HEK293 (cell line): Measurements from ENCODE around the gene NUDT8.

Experiments used
- CTCF ChIA-PET: fragments of 350-600 bp; formaldehyde crosslinking; extraction: SDS; loops from one replicate; lab custom pipeline; 2021; ENCODE audit warnings: antibody characterized with exemption; lab: Yijun Ruan, JAX
- POLR2A ChIA-PET: fragments of 300-600 bp; formaldehyde crosslinking; extraction: SDS; loops from one replicate; lab custom pipeline; 2020; ENCODE audit warnings: antibody characterized with exemption, inconsistent platforms; lab: Yijun Ruan, JAX
- H3K27ac ChIP-seq: fragments of 200-500 bp; sonication (Bioruptor generic); 2 replicates; pipeline ENCODE4 v1.5.1; 2014; ENCODE audit warnings: low read depth, low read length, control low read depth, inconsistent platforms; ENCODE audit errors: extremely low read depth
- H3K36me3 ChIP-seq, 2 experiments: fragments of 200-500 bp in 1 of 2; sonication (Bioruptor generic) in 1 of 2; 1 replicate in 1 of 2; 2 replicates in 1 of 2; pipeline ENCODE4 v1.5.1; 2014 to 2017; ENCODE audit warnings: inconsistent platforms in 2 of 2, low read length in 2 of 2; ENCODE audit not compliant: control insufficient read depth in 2 of 2, insufficient read depth in 1 of 2
- H3K4me1 ChIP-seq: fragments of 200-500 bp; sonication (Bioruptor generic); 2 replicates; pipeline ENCODE4 v1.5.1; 2014; ENCODE audit warnings: mild to moderate bottlenecking, low read length, inconsistent platforms; ENCODE audit not compliant: control insufficient read depth, insufficient read depth
- H3K4me3 ChIP-seq: 2 replicates; pipeline ENCODE4 v1.5.1; 2011; ENCODE audit warnings: low read depth, mild to moderate bottlenecking, control low read depth, low read length, moderate library complexity
- H3K9me3 ChIP-seq: fragments of 200-500 bp; sonication (Bioruptor generic); 2 replicates; pipeline ENCODE4 v1.5.1; 2014; ENCODE audit warnings: low read depth, low read length, inconsistent platforms; ENCODE audit not compliant: control insufficient read depth, insufficient read depth
- EGR2 ChIP-seq: fragments of 450-650 bp; formaldehyde crosslinking; IDR thresholded peaks from 2 replicates; pipeline ENCODE4 v1.5.1; 2016; ENCODE audit warnings: low read depth, missing biosample characterization, missing genetic modification characterization
- KLF1 ChIP-seq: fragments of 450-650 bp; formaldehyde crosslinking; IDR thresholded peaks from 2 replicates; pipeline ENCODE4 v1.5.1; 2016; ENCODE audit warnings: missing biosample characterization, missing genetic modification characterization
- MEIS1 ChIP-seq: sonication (generic); formaldehyde crosslinking; IDR thresholded peaks from 2 replicates; pipeline ENCODE4 v1.8.1; 2022; ENCODE audit warnings: missing genetic modification reagents, mild to moderate bottlenecking, borderline replicate concordance
- REPIN1 ChIP-seq: fragments of 450-650 bp; formaldehyde crosslinking; IDR thresholded peaks from 2 replicates; pipeline ENCODE4 v1.5.1; 2017; ENCODE audit warnings: missing biosample characterization, missing genetic modification characterization, low read depth
- SCRT2 ChIP-seq: fragments of 450-650 bp; formaldehyde crosslinking; IDR thresholded peaks from 2 replicates; pipeline ENCODE4 v1.5.1; 2016; ENCODE audit warnings: missing biosample characterization, missing genetic modification characterization
- SETDB1 ChIP-seq: IDR thresholded peaks from one replicate; pipeline ENCODE4 v1.6.1; 2017; ENCODE audit warnings: mild to moderate bottlenecking, low read length, moderate library complexity, mixed read lengths; ENCODE audit not compliant: insufficient read length
- SP2 ChIP-seq: fragments of 450-650 bp; formaldehyde crosslinking; IDR thresholded peaks from 2 replicates; pipeline ENCODE4 v1.5.1; 2016; ENCODE audit warnings: missing biosample characterization, missing genetic modification characterization
- TCF7L2 ChIP-seq: IDR thresholded peaks from 2 replicates; pipeline ENCODE4 v1.6.1; 2011; ENCODE audit warnings: low read depth, mild to moderate bottlenecking, inconsistent platforms, low read length, moderate library complexity, borderline replicate concordance
- TRIM28 ChIP-seq: IDR thresholded peaks from 2 replicates; pipeline ENCODE4 v1.6.1; 2011; ENCODE audit warnings: low read length, control low read depth, borderline replicate concordance
- YY1 ChIP-seq: fragments of 450-650 bp; formaldehyde crosslinking; IDR thresholded peaks from 2 replicates; pipeline ENCODE4 v1.5.1; 2018; ENCODE audit warnings: missing biosample characterization, missing genetic modification characterization
- ZNF175 ChIP-seq: fragments of 450-650 bp; formaldehyde crosslinking; IDR thresholded peaks from 2 replicates; pipeline ENCODE4 v1.5.1; 2016; ENCODE audit warnings: missing biosample characterization, missing genetic modification characterization
- ZNF350 ChIP-seq: fragments of 450-650 bp; formaldehyde crosslinking; IDR thresholded peaks from 2 replicates; pipeline ENCODE4 v1.5.0; 2017; ENCODE audit warnings: missing biosample characterization, mild to moderate bottlenecking, missing genetic modification characterization
- ZNF354C ChIP-seq: fragments of 450-650 bp; formaldehyde crosslinking; IDR thresholded peaks from 2 replicates; pipeline ENCODE4 v1.5.1; 2016; ENCODE audit warnings: missing biosample characterization, missing genetic modification characterization, low read depth, borderline replicate concordance
- ZNF501 ChIP-seq: fragments of 450-650 bp; formaldehyde crosslinking; IDR thresholded peaks from 2 replicates; pipeline ENCODE4 v1.5.1; 2016; ENCODE audit warnings: missing biosample characterization, missing genetic modification characterization
- ZNF510 ChIP-seq: fragments of 450-650 bp; formaldehyde crosslinking; IDR thresholded peaks from 2 replicates; pipeline ENCODE4 v1.5.1; 2018; ENCODE audit warnings: mild to moderate bottlenecking, missing genetic modification characterization, missing biosample characterization; ENCODE audit not compliant: insufficient replicate concordance
- ZNF549 ChIP-seq: fragments of 450-650 bp; IDR thresholded peaks from 2 replicates; pipeline ENCODE4 v1.5.1; 2018; ENCODE audit warnings: missing biosample characterization, missing genetic modification characterization, mild to moderate bottlenecking, inconsistent platforms, moderate library complexity
- ZNF558 ChIP-seq: fragments of 450-650 bp; formaldehyde crosslinking; IDR thresholded peaks from 2 replicates; pipeline ENCODE4 v1.5.1; 2016; ENCODE audit warnings: missing biosample characterization, missing genetic modification characterization
- ZNF76 ChIP-seq: fragments of 450-650 bp; formaldehyde crosslinking; IDR thresholded peaks from 2 replicates; pipeline ENCODE4; 2016; ENCODE audit warnings: low read depth, missing biosample characterization, missing genetic modification characterization, borderline replicate concordance
- TF ChIP-seq, protein P1 (sequence below): fragments of 450-650 bp; formaldehyde crosslinking; IDR thresholded peaks from 2 replicates; pipeline ENCODE4 v1.5.1; 2016; ENCODE audit warnings: missing biosample characterization, missing genetic modification characterization
- TF ChIP-seq, protein P2 (sequence below): fragments of 450-650 bp; formaldehyde crosslinking; IDR thresholded peaks from 2 replicates; pipeline ENCODE4 v1.5.1; 2016; ENCODE audit warnings: missing biosample characterization, missing genetic modification characterization
- TF ChIP-seq, protein P3 (sequence below): fragments of 450-650 bp; formaldehyde crosslinking; IDR thresholded peaks from 2 replicates; pipeline ENCODE4 v1.5.1; 2016; ENCODE audit warnings: missing biosample characterization, missing genetic modification characterization
- TF ChIP-seq, protein P4 (sequence below): fragments of 450-650 bp; formaldehyde crosslinking; IDR thresholded peaks from 2 replicates; pipeline ENCODE4 v1.5.1; 2016; ENCODE audit warnings: missing biosample characterization, missing genetic modification characterization, low read depth
- TF ChIP-seq, protein P5 (sequence below): fragments of 450-650 bp; formaldehyde crosslinking; IDR thresholded peaks from 2 replicates; pipeline ENCODE4 v1.5.1; 2016; ENCODE audit warnings: missing biosample characterization, missing genetic modification characterization

NUDT8 gene

DNA sequence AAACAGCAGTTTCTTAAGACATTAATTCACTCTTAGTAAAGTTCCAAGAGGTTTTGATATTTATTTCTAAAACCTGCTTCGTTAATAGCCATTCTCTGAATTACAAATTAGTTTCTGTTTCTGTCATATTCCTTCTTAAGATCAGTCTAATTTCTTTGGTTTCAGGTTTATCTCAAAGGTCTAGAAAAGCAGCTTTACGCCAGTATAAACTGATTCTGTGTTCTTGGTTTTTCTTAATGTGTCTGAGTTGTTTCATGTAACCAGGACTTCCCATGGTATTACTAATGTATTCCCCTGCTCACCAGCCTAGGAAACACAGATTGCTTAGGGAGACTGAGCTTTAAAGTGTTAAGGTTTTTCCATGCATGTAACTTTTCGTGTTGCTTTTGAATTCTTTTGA is 27.6 kb upstream of the NUDT8 start (continued):
- TF ChIP-seq ZNF501 (tag by site-specific recombination), result no peak
- TF ChIP-seq TCF7L2, result no peak
- TF ChIP-seq SP2, result no peak
- TF ChIP-seq ZNF175 (tag by site-specific recombination), result no peak
- TF ChIP-seq, protein P1, sequence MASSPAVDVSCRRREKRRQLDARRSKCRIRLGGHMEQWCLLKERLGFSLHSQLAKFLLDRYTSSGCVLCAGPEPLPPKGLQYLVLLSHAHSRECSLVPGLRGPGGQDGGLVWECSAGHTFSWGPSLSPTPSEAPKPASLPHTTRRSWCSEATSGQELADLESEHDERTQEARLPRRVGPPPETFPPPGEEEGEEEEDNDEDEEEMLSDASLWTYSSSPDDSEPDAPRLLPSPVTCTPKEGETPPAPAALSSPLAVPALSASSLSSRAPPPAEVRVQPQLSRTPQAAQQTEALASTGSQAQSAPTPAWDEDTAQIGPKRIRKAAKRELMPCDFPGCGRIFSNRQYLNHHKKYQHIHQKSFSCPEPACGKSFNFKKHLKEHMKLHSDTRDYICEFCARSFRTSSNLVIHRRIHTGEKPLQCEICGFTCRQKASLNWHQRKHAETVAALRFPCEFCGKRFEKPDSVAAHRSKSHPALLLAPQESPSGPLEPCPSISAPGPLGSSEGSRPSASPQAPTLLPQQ (tag by site-specific recombination), result no peak
- no peak for TF ChIP-seq KLF1 (tag by site-specific recombination)
- TF ChIP-seq, protein P2, sequence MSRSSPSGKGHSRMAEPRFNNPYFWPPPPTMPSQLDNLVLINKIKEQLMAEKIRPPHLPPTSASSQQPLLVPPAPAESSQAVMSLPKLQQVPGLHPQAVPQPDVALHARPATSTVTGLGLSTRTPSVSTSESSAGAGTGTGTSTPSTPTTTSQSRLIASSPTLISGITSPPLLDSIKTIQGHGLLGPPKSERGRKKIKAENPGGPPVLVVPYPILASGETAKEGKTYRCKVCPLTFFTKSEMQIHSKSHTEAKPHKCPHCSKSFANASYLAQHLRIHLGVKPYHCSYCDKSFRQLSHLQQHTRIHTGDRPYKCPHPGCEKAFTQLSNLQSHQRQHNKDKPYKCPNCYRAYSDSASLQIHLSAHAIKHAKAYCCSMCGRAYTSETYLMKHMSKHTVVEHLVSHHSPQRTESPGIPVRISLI (tag by site-specific recombination), result no peak
- no peak for TF ChIP-seq YY1 (tag by site-specific recombination)
- no peak for TF ChIP-seq ZNF76 (tag by site-specific recombination)

DNA sequence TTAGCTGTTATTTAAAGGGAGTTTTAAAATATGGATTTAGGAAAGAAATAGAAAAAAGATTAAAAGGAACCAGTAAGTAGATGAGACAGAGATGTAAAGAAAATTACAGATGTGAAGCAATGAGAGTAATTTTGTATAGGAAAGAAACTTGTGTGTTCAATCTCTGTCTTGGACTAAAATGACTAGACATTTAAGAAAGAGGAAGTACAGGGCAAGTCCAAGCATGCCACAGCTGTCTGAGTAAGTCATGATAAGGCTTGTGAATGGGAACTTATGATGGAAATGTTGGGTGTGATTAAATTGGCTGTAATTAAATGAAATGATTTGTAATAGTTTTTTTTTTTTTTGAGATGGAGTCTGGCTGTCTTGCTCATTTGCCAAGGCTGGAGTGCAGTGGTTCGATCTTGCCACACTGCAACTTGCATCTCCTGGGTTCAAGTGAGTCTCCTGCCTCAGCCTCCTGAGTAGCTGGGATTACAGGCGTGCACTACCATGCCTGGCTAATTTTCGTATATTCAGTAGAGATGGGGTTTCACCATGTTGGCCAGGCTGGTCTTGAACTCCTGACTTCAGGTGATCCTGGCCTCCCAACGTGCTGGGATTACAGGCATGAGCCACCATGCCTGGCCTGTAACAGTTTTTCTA is 26.7 kb upstream of the NUDT8 start:
- Histone ChIP-seq H3K9me3 (no peaks in the 10 kb centered on the region), H3K4me1 (no peaks in the 10 kb centered on the region), H3K27ac (no peak overlapping the region), H3K4me3 (no peak overlapping the region), H3K36me3 (no peaks in the 10 kb centered on the region)
- CTCF ChIA-PET, result interaction anchor here (0.6 to 1.3 kb wide), 7 partner anchors 9 to 413 kb away, joined by 3 read pairs; no protein-coding TSS in a partner anchor
- peak; percentile 96 for TF ChIP-seq TRIM28
- no peak for TF ChIP-seq ZNF354C (tag by site-specific recombination)
- TF ChIP-seq, protein P3, sequence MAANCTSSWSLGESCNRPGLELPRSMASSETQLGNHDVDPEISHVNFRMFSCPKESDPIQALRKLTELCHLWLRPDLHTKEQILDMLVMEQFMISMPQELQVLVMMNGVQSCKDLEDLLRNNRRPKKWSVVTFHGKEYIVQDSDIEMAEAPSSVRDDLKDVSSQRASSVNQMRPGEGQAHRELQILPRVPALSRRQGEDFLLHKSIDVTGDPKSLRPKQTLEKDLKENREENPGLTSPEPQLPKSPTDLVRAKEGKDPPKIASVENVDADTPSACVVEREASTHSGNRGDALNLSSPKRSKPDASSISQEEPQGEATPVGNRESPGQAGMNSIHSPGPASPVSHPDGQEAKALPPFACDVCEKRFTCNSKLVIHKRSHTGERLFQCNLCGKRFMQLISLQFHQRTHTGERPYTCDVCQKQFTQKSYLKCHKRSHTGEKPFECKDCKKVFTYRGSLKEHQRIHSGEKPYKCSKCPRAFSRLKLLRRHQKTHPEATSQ (tag by site-specific recombination), result no peak
- peak; percentile 63; the same call in 1 of the 2 replicates for TF ChIP-seq ZNF549 (tag by site-specific recombination)
- no peak for TF ChIP-seq EGR2
- peak; percentile 98 for TF ChIP-seq SETDB1
- TF ChIP-seq ZNF350 (tag by site-specific recombination), result no peak
- TF ChIP-seq, protein P4, sequence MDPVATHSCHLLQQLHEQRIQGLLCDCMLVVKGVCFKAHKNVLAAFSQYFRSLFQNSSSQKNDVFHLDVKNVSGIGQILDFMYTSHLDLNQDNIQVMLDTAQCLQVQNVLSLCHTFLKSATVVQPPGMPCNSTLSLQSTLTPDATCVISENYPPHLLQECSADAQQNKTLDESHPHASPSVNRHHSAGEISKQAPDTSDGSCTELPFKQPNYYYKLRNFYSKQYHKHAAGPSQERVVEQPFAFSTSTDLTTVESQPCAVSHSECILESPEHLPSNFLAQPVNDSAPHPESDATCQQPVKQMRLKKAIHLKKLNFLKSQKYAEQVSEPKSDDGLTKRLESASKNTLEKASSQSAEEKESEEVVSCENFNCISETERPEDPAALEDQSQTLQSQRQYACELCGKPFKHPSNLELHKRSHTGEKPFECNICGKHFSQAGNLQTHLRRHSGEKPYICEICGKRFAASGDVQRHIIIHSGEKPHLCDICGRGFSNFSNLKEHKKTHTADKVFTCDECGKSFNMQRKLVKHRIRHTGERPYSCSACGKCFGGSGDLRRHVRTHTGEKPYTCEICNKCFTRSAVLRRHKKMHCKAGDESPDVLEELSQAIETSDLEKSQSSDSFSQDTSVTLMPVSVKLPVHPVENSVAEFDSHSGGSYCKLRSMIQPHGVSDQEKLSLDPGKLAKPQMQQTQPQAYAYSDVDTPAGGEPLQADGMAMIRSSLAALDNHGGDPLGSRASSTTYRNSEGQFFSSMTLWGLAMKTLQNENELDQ (tag by site-specific recombination), result no peak
- no peak for TF ChIP-seq REPIN1 (tag by site-specific recombination)
- TF ChIP-seq MEIS1 (CRISPR knock-in tag), result no peak
- no peak for TF ChIP-seq SCRT2 (tag by site-specific recombination)
- 0 out of 2 replicates have a peak, but pooled peaks have one; percentile 39 for TF ChIP-seq ZNF558 (tag by site-specific recombination)
- TF ChIP-seq, protein P5, sequence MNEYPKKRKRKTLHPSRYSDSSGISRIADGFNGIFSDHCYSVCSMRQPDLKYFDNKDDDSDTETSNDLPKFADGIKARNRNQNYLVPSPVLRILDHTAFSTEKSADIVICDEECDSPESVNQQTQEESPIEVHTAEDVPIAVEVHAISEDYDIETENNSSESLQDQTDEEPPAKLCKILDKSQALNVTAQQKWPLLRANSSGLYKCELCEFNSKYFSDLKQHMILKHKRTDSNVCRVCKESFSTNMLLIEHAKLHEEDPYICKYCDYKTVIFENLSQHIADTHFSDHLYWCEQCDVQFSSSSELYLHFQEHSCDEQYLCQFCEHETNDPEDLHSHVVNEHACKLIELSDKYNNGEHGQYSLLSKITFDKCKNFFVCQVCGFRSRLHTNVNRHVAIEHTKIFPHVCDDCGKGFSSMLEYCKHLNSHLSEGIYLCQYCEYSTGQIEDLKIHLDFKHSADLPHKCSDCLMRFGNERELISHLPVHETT (tag by site-specific recombination), result no peak
- TF ChIP-seq ZNF510, result no peak
- POLR2A ChIA-PET, result no interaction called here
